ENCODE results near the gene ADCY7. TPM values are rescaled to one million over a fixed set of nuclear protein-coding genes. Genes with fewer than 3 reads are reported as not detected.

The ADCY7 gene
- 100 to 1,000 TPM in 1 of 2 donors, 10 to 100 TPM in 1; 34.4 to 105 TPM for total RNA-seq
- polyA plus RNA-seq, result 10 to 100 TPM; 20.9 to 42.6 TPM
- long read RNA-seq, donor 1, partial matches to known transcripts, result 236 of 237 reads
- long read RNA-seq, donor 1, other reads (novel, unspliced or antisense), result 0 of 237 reads
- long read RNA-seq, donor 2, result 0 reads
- long read RNA-seq, donor 3, full-length matches to known transcripts, result 1 of 1 reads
- long read RNA-seq, donor 3, partial matches to known transcripts, result 0 of 1 reads
- long read RNA-seq, donor 3, other reads (novel, unspliced or antisense), result 0 of 1 reads
- long read RNA-seq, donor 4, result 0 reads
- long read RNA-seq, donor 5, partial matches to known transcripts, result 250 of 257 reads
- long read RNA-seq, donor 5, other reads (novel, unspliced or antisense), result 6 of 257 reads

DNA sequence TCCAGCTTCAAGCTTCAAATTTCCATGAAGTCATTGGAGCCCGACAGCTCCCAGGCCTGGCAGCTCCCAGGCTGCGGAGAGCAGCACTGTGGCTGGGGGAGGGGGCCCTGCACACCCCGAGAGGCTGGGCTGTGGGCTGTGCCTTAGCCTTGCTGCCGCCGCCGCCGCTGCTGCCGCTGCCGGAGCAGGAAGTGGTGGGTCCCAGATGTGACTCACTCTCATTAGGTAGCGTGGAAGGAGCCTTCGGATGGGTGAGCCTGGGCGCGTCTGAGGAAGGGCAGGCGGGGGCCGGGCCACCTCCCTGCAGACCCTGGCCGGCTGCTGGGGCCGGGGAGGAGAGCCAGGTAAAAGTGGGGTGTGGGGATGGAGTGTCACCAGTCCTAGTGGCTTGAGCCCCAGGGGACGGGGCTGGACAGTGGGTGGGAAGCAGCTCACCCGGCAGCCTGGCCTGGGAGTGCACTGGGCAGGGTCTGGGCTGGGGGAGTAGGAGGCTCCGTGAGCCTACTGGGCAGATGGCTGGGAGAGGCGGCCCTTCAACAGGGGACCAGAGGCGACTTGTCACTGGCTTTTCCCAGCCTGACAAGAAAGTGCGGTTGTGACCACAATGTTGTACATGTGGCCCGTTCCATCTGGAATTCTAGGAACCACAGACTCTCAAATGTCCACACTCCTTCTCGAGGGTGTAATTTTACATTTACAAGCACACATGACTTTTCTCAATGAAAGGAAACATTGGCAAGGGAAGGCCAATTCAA, at the start of gene ADCY7:
ADCY7 (plus strand) TSS at position 215 of the 755 bp plus-strand sequence. CDS start 21,629 bp downstream, outside the sequence.
- ATAC-seq (ENCODE audit: insufficient read depth, low FRiP score), result peak; percentile 79
- Histone ChIP-seq H3K27me3 (ENCODE audit: control insufficient read depth in 3 of 3, insufficient read depth in 3 of 3, low read length in 2 of 3) (no peaks in the 10 kb centered on the region), H3K36me3 (ENCODE audit: control insufficient read depth in 4 of 4, insufficient read depth in 4 of 4, low read length in 4 of 4) (no peaks in the 10 kb centered on the region), H3K9me3 (ENCODE audit: control insufficient read depth in 4 of 4, insufficient read depth in 3 of 4, low read length in 3 of 4) (peaks cover 0 to 2% (median 0%) of the 10 kb centered on the region in 4 donors), H3K4me3 (no peak within 1 kb of the TSS), H3K9ac (ENCODE audit: insufficient read depth in 1 of 2, low read length in 2 of 2) (no peak within 1 kb of the TSS), H3K27ac (ENCODE audit: low read depth in 1 of 2, low read length in 1 of 2) (peak within 1 kb of the TSS in 1 of 2 donors; percentile 81), H3K4me1 (ENCODE audit: control insufficient read depth in 5 of 5, insufficient read depth in 5 of 5, low read length in 5 of 5) (peaks cover 0 to 21% (median 8%) of the 10 kb centered on the region in 5 donors)
- TF ChIP-seq, protein P1, sequence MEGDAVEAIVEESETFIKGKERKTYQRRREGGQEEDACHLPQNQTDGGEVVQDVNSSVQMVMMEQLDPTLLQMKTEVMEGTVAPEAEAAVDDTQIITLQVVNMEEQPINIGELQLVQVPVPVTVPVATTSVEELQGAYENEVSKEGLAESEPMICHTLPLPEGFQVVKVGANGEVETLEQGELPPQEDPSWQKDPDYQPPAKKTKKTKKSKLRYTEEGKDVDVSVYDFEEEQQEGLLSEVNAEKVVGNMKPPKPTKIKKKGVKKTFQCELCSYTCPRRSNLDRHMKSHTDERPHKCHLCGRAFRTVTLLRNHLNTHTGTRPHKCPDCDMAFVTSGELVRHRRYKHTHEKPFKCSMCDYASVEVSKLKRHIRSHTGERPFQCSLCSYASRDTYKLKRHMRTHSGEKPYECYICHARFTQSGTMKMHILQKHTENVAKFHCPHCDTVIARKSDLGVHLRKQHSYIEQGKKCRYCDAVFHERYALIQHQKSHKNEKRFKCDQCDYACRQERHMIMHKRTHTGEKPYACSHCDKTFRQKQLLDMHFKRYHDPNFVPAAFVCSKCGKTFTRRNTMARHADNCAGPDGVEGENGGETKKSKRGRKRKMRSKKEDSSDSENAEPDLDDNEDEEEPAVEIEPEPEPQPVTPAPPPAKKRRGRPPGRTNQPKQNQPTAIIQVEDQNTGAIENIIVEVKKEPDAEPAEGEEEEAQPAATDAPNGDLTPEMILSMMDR (IDR thresholded peaks at IDR 0.05; ENCODE audit: control extremely low read depth, extremely low read depth), result no peak
- 10 to 19% methylated on average over 25 of the region's 25 CpGs for WGBS, 2 donors
- peak; percentile 68 to 78 (median 68) for DNase-seq

DNA sequence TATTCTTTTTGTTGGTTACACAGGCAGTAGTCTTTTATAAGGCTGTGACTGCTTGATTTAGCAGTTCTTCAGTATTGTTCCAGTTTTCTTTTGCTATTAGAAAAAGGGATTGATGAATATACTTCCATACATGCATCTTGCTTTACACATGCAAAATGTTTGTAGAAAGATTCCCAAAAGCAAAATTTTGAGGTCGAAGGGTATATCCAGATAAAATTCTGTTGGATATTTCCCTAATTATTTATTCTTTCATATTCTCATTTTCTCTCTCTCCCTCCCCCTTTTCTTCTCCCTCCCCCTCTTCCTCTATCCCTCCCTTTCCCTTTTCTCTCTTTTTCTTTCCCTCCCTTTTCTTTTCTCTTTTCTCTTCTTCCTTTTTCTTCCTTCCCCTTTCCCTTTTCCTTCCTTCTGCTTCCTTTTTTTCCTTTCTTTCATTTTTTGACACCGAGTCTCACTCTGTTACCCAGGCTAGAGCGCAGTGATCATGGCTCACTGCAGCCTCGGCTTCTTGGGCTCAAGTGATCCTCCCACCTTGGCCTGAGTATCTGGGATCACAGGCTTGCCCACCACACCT, 46.9 kb upstream of the ADCY7 start:
- Histone ChIP-seq H3K9me3 (ENCODE audit: control insufficient read depth in 4 of 4, insufficient read depth in 3 of 4, low read length in 3 of 4) (no peaks in the 10 kb centered on the region), H3K4me1 (ENCODE audit: control insufficient read depth in 5 of 5, insufficient read depth in 5 of 5, low read length in 5 of 5) (no peaks in the 10 kb centered on the region), H3K27ac (ENCODE audit: low read depth in 1 of 2, low read length in 1 of 2) (no peak overlapping the region), H3K36me3 (ENCODE audit: control insufficient read depth in 4 of 4, insufficient read depth in 4 of 4, low read length in 4 of 4) (peaks cover 11 to 35% (median 21%) of the 10 kb centered on the region in 4 donors), H3K9ac (ENCODE audit: insufficient read depth in 1 of 2, low read length in 2 of 2) (no peak overlapping the region), H3K4me3 (no peak overlapping the region), H3K27me3 (ENCODE audit: control insufficient read depth in 3 of 3, insufficient read depth in 3 of 3, low read length in 2 of 3) (no peaks in the 10 kb centered on the region)
- TF ChIP-seq, protein P1 (IDR thresholded peaks at IDR 0.05; ENCODE audit: control extremely low read depth, extremely low read depth), result no peak
- ATAC-seq (ENCODE audit: insufficient read depth, low FRiP score), result no peak
- WGBS, 2 donors, result 94 to 95% methylated on average over 4 of the region's 4 CpGs
- DNase-seq, result no peak

DNA sequence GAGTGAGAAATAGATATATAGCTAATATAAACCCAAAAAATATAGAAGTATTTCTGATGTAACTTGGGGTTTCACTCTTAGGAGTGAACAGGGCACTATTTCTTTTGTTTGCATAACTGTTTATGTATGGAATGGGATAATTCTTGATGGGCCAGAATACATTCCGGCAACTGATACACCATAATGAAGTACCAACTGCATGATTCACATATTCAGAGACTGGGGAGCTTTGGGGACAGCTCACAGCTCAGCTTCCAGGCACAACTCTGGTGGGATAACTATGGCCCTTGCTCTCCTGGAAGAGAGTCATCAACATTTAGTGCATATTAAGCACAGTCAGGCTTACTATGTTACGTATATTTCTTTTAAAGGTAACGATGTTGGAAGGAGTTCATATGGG, 42.1 kb upstream of the ADCY7 start:
- no peak overlapping the region for H3K27ac ChIP-seq (ENCODE audit: low read depth in 1 of 2, low read length in 1 of 2)
- ATAC-seq (ENCODE audit: insufficient read depth, low FRiP score), result no peak
- no peak overlapping the region for H3K4me3 ChIP-seq
- no peaks in the 10 kb centered on the region for H3K9me3 ChIP-seq (ENCODE audit: control insufficient read depth in 4 of 4, insufficient read depth in 3 of 4, low read length in 3 of 4)
- no peak overlapping the region for H3K9ac ChIP-seq (ENCODE audit: insufficient read depth in 1 of 2, low read length in 2 of 2)
- 96% methylated on average over 3 of the region's 3 CpGs for WGBS, 2 donors
- H3K4me1 ChIP-seq (ENCODE audit: control insufficient read depth in 5 of 5, insufficient read depth in 5 of 5, low read length in 5 of 5), result no peaks in the 10 kb centered on the region
- no peak for DNase-seq
- TF ChIP-seq, protein P1 (IDR thresholded peaks at IDR 0.05; ENCODE audit: control extremely low read depth, extremely low read depth), result no peak
- peaks cover 9 to 33% (median 19%) of the 10 kb centered on the region in 4 donors for H3K36me3 ChIP-seq (ENCODE audit: control insufficient read depth in 4 of 4, insufficient read depth in 4 of 4, low read length in 4 of 4)
- no peaks in the 10 kb centered on the region for H3K27me3 ChIP-seq (ENCODE audit: control insufficient read depth in 3 of 3, insufficient read depth in 3 of 3, low read length in 2 of 3)

All from lung (tissue), 16 donors.